ENCODE data around the gene TEX54. TPM values are rescaled to one million over a fixed set of nuclear protein-coding genes. Genes with fewer than 3 reads are reported as not detected.

Gene TEX54
- total RNA-seq, 1 donor from 2014 or later: not detected

DNA sequence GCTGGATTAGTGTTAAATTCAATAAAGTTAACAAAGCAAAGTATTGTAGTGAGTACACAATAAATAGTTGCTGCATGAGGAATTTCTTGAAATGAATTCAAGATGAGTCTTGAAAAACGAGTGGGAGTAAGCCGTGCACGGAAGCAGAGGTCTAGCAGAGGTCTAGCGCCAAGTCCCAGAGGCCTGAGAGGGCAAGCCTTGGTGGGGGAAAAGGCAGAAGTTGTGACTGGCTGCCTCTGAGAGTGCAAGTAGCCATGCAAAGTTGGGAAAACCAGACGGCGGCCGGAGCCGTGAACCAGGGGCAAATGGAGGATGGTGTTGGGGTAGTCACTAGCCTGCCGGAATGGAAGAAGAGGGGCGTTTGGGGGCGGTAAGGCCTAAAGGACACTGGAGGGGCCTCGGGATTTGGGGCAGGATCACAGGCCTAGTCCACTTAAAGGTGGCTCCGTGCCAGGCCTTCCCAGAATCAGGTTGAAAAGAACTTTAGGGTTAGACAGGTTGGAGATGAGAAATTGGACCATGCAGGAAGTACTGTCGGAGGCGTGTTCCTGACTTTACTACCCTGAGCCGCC, 47.7 kb upstream of the TEX54 start:
- peaks cover 53% of the 10 kb centered on the region for H3K4me1 ChIP-seq
- DNase-seq: peak; percentile 71
- intact Hi-C loops (cut with DNase I): no loop called here

DNA sequence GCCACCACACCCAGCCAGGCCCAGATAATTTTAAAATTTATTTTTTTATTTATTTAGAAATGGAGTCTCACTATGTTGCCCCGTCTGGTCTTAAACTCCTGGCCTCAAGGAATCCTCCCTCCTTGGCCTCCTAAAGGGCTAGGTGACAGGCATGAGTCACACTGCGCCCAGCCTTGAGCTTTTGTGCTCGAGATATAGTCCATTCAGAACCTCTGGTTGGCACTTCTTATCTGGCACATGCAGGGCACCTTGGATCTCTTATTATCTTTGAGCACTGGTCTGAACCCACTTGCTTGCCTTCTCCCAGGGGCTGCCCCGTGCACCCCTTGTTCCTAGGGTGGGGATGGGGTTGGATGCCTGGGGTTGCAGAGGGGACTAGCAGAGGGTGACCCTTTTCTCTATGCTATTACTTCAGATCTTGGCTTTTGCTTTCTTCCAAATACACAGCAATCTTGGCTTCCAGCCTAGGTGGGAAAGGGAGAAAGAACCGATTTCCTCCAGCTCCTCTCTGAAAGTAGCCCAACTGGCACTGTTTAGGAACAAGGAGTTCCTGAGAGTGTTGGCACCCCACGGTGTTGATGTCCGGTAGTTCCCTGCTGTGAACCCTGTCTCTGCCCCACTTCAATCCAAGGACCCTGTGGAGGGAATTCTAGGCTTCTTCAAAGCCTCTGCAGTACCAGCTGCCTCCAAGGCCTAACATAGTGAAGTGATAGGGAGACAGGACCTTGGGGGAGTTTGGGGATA, 46.8 kb upstream of the TEX54 start:
- intact Hi-C loops (cut with DNase I): no loop called here
- no peak for DNase-seq
- Histone ChIP-seq H3K36me3 (peaks cover 22% of the 10 kb centered on the region), H3K27me3 (ENCODE audit: low read depth) (no peaks in the 10 kb centered on the region), H3K4me1 (peaks cover 44% of the 10 kb centered on the region), H3K4me3 (peak overlapping the region; percentile 93), H3K27ac (peak overlapping the region; percentile 99), H3K9me3 (no peaks in the 10 kb centered on the region)
- TF ChIP-seq, protein P1, sequence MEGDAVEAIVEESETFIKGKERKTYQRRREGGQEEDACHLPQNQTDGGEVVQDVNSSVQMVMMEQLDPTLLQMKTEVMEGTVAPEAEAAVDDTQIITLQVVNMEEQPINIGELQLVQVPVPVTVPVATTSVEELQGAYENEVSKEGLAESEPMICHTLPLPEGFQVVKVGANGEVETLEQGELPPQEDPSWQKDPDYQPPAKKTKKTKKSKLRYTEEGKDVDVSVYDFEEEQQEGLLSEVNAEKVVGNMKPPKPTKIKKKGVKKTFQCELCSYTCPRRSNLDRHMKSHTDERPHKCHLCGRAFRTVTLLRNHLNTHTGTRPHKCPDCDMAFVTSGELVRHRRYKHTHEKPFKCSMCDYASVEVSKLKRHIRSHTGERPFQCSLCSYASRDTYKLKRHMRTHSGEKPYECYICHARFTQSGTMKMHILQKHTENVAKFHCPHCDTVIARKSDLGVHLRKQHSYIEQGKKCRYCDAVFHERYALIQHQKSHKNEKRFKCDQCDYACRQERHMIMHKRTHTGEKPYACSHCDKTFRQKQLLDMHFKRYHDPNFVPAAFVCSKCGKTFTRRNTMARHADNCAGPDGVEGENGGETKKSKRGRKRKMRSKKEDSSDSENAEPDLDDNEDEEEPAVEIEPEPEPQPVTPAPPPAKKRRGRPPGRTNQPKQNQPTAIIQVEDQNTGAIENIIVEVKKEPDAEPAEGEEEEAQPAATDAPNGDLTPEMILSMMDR (IDR thresholded peaks at IDR 0.05): no peak
- no peak for ATAC-seq

More for the DNA sequence above, 47.7 kb upstream of the TEX54 start:
- Histone ChIP-seq H3K4me3 (peak overlapping the region; percentile 93), H3K36me3 (peaks cover 31% of the 10 kb centered on the region), H3K27me3 (ENCODE audit: low read depth) (no peaks in the 10 kb centered on the region), H3K9me3 (no peaks in the 10 kb centered on the region), H3K27ac (peak overlapping the region; percentile 99)
- TF ChIP-seq, protein P1 (IDR thresholded peaks at IDR 0.05): no peak
- peak; percentile 46 to 57 for ATAC-seq

DNA sequence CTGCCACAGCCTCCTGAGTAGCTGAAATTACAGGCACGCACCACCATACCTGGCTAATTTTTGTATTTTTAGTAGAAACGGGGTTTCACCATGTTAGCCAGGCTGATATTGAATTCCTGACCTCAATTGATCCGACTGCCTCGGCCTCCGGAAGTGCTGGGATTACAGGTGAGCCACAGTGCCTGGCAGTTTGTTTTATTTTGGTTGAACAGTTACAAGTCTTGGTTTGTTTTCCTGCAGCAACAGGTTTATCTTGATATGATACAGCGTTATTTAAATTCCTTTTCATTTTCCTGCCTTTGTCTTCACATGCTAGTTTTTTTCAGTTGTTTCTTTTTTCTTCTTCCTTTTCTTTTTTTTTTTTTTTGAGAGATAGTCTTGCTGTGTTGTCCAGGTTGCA, 44.1 kb upstream of the TEX54 start:
- intact Hi-C loops (cut with DNase I): no loop called here
- Histone ChIP-seq H3K36me3 (no peaks in the 10 kb centered on the region), H3K27ac (no peak overlapping the region), H3K27me3 (ENCODE audit: low read depth) (no peaks in the 10 kb centered on the region), H3K4me3 (no peak overlapping the region), H3K4me1 (peaks cover 18% of the 10 kb centered on the region), H3K9me3 (no peaks in the 10 kb centered on the region)
- ATAC-seq (no peak), DNase-seq (no peak)
- TF ChIP-seq, protein P1 (IDR thresholded peaks at IDR 0.05): no peak

DNA sequence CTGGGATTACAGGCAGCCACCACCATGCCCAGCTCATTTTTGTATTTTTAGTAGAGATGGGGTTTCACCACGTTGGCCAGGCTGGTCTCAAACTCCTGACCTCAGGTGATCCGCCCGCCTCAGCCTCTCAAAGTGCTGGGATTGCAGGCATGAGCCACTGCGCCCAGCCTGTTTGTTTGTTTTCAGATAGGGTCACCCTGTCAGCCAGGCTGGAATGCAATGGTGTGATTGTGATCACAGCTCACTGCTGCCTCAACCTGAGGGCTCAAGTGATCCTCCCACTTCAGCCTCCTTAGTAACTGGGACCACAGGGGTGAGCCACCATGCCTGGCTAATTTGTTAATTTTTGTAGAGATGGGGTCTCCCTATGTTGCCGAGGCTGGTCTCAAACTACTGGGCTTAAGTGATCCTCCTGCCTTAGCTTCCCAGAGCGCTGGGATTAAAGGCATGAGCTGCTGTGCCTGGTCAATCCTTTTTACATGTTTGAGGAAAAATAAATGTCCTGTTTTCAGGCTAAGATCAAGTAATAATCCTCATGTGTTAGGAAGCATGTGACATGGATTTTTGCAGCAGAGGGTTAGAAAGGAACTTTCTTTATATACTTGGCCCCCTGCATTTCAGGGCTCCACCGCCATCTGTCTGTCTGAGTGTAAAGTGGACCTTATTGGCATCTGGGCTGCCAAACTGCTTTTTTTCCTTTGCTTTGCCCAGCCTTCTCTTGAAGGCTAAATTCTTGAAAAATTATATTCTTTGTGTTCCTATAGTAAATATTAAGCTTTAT, 43.2 kb upstream of the TEX54 start:
- no peaks in the 10 kb centered on the region for H3K9me3 ChIP-seq
- no peaks in the 10 kb centered on the region for H3K36me3 ChIP-seq
- no peak overlapping the region for H3K27ac ChIP-seq
- intact Hi-C loops (cut with DNase I): no loop called here
- no peak overlapping the region for H3K4me3 ChIP-seq
- ATAC-seq (no peak), DNase-seq (peak; percentile 27)
- H3K4me1 ChIP-seq: peaks cover 18% of the 10 kb centered on the region
- TF ChIP-seq, protein P1 (IDR thresholded peaks at IDR 0.05): no peak
- no peaks in the 10 kb centered on the region for H3K27me3 ChIP-seq (ENCODE audit: low read depth)

DNA sequence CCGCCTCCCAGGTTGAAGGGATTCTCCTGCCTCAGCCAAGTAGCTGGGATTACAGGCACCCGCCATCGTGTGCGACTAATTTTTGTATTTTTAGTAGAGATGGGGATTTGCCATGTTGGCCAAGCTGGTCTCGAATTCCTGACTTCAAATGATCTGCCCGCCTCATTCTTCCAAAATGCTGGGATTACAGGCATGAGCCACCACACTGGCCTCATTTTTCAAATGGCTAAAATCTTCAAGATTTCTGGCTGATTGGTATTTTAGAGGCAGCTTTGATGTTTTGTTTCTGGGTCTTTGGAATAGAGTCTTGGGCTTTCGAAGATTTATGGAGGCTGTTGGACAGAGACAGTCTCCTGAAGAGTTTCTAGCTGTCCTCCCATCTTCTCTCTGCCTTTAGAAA, 42.2 kb upstream of the TEX54 start:
- Histone ChIP-seq H3K4me1 (peaks cover 13% of the 10 kb centered on the region), H3K27me3 (ENCODE audit: low read depth) (no peaks in the 10 kb centered on the region), H3K4me3 (no peak overlapping the region), H3K9me3 (no peaks in the 10 kb centered on the region), H3K36me3 (no peaks in the 10 kb centered on the region), H3K27ac (no peak overlapping the region)
- TF ChIP-seq, protein P1 (IDR thresholded peaks at IDR 0.05): no peak
- ATAC-seq: no peak
- DNase-seq: peak; percentile 2
- intact Hi-C loops (cut with DNase I): no loop called here
